Stimulated activated CD4-positive, alpha-beta T cell treated with anti-CD3 and anti-CD28 coated beads, Interleukin-4, amount 100 ng/mL, for 1 hour (primary cell): ENCODE measurements around the gene TMEM101.
"Not testable (repeated sequence)": the region's sequence is repeated elsewhere in the genome, so short reads cannot be mapped to it uniquely, and the experiment has no call there.

Experiments
- DNase-seq: peaks from one replicate; pipeline ENCODE4 v3.0.0-alpha.2; 2020

Gene TMEM101

GRCh38 chr17:44014437-44015172 is at the start of gene TMEM101:
Gene TMEM101 (minus strand): TSS chr17:44014963. CDS start chr17:44014952, 11 bp downstream.
- DNase-seq = peak; percentile 85

GRCh38 chr17:44063704-44064639 is 49.2 kb upstream of the TMEM101 start:
- no peak for DNase-seq

GRCh38 chr17:44062871-44063270 is 48.1 kb upstream of the TMEM101 start:
- no peak for DNase-seq

GRCh38 chr17:44061446-44061845 is 46.7 kb upstream of the TMEM101 start:
- DNase-seq = no peak

GRCh38 chr17:44059101-44059892 is 44.5 kb upstream of the TMEM101 start:
- no peak for DNase-seq

GRCh38 chr17:44053125-44053872 is 38.5 kb upstream of the TMEM101 start:
- no peak for DNase-seq

GRCh38 chr17:44049294-44050060 is 34.7 kb upstream of the TMEM101 start:
- no peak for DNase-seq

- not testable (repeated sequence) for DNase-seq
Measured at GRCh38 chr17:44046893-44047292, 32.1 kb upstream of the TMEM101 start.

- DNase-seq = no peak
Measured at GRCh38 chr17:44045486-44045885, 30.7 kb upstream of the TMEM101 start.

GRCh38 chr17:44044071-44044470 is 29.3 kb upstream of the TMEM101 start:
- DNase-seq = no peak

GRCh38 chr17:44043272-44043696 is 28.5 kb upstream of the TMEM101 start:
- no peak for DNase-seq

- DNase-seq = no peak
Measured at GRCh38 chr17:44039829-44040635, 25.3 kb upstream of the TMEM101 start.

GRCh38 chr17:44038604-44039011 is 23.8 kb upstream of the TMEM101 start:
- DNase-seq = no peak

GRCh38 chr17:44037471-44037870 is 22.7 kb upstream of the TMEM101 start:
- no peak for DNase-seq

GRCh38 chr17:44034688-44035087 is 19.9 kb upstream of the TMEM101 start:
- DNase-seq = not testable (repeated sequence)

GRCh38 chr17:44033861-44034408 is 19.2 kb upstream of the TMEM101 start:
- DNase-seq = no peak

GRCh38 chr17:44030482-44030881 is 15.7 kb upstream of the TMEM101 start:
- no peak for DNase-seq

- DNase-seq = no peak
Measured at GRCh38 chr17:44029736-44030135, 15.0 kb upstream of the TMEM101 start.

GRCh38 chr17:44024853-44025252 is 10.1 kb upstream of the TMEM101 start:
- no peak for DNase-seq

GRCh38 chr17:44024271-44024663 is 9.5 kb upstream of the TMEM101 start:
- DNase-seq = no peak
